HG03060 (cell line): ENCODE measurements around the gene TNNC1.

Source experiments
- ATAC-seq: cut with Tn5 transposase; IDR thresholded peaks from one replicate; pipeline ENCODE4 v1.9.1; 2021; ENCODE audit warnings: low read depth, moderate number of reproducible peaks; ENCODE audit not compliant: unreplicated experiment

The TNNC1 gene

DNA sequence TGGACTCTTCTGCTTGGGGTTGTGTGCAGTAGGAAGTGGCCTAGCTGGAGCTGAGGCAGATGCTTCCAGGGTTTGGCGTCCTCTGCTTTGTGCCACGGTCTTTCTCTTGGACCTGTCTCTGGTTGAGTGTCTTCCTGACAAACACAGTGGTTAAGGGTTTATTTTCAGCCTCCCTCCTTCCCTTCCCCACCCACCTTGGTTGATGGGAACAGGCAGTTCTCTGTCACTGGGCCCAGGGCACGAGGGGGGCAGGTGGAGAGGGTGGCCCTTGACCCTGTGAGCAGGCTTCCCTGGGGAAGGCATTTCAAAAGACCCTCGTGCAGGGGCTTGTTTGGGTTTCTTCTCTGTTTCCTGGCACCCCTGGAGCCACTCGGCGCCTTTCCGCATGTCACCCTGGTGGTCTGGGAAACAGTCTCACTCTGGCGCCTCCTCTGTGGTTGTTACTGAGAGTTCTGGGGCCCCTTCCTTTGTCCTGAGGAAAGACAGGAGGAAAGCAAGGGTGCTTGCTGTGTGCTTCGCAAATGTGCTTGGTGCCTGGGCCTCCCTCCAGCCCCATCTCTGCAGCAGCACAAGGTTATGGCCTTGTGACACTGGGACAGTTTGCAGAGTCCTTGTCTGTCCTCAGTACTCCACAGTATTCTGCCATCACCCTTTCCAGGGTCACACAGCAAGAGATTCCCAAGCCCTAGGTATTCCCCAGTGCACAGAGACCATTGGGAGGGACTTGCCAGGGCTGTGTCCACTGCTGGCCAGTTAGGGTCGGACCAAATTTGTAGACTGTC, 31.0 kb upstream of the TNNC1 start:
- no peak for ATAC-seq

- no peak for ATAC-seq
Observed at GRCh38 chr3:52483577-52484381, 29.9 kb upstream of the TNNC1 start.

- ATAC-seq = no peak
Observed at GRCh38 chr3:52483081-52483480, 29.2 kb upstream of the TNNC1 start.

DNA sequence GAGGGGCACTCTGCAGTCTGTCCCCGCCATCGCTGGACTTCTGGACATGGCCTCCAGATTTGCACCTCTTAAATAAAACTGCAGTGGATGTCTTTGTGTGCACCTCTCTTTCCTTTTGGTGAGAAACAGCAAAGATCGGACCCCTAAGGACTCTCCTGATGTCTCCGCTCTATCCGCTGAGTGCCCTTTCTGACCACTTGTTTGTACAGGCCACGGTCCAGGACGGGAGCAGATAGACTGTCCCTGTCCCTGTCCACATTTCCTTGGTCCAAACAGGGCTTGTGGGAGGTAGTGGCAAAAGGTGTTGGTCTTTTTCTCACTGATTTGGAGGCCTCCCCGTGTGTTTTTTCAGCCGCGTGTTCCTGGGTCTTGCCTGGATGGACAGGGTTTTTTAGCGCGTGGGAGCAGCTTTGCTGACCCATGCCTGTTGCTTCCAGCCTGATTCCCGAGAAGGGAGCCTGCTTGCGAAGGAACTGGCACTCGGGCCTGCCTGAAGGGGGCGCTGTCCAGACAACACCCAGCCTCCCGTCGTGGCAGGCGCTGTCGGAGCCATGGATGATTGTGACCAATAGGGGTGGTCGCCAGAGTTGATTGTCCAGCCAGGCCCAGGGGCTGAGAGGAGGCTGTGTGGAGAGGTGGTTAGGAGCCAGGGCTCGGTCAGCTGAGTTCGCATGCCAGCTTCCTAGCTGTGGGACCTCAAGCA, 28.1 kb upstream of the TNNC1 start:
- no peak for ATAC-seq

- no peak for ATAC-seq
Observed at GRCh38 chr3:52480768-52481715, 27.2 kb upstream of the TNNC1 start.

DNA sequence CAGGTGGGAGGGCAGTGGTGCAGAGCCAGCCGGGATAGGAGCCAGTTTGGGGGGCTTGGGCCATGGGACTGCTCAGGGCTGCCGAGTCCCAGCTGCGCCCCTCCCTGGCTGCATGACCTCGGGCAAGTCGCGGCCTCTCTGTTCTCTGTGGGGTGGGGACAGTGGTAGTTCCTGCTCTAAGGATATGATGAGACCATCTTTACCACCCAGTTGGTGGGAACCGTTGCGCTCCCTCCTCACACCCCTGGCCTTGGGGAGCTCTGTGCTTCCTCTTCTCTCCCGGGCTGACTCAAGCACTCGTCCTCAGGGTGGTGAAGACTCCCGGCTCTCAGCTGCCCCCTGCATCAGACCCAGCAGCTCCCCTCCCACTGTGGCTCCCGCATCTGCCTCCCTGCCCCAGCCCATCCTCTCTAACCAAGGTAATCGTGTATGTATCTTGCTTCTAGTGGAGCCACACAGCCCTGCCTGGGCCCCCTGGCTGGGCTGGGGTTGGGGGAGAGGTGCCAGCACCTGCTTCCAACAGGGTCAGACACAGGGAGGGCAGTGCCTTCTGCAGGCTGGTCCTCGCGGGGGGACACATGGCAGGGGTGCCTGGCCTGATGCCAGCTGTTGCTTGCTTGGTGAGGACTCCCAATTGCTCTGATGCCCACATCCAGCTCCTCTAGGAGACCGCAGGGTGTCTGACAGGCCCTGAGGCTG, 26.2 kb upstream of the TNNC1 start:
- ATAC-seq = no peak

- no peak for ATAC-seq
Observed at GRCh38 chr3:52479037-52479876, 25.4 kb upstream of the TNNC1 start.

GRCh38 chr3:52477796-52478095, 23.9 kb upstream of the TNNC1 start:
- no peak for ATAC-seq

DNA sequence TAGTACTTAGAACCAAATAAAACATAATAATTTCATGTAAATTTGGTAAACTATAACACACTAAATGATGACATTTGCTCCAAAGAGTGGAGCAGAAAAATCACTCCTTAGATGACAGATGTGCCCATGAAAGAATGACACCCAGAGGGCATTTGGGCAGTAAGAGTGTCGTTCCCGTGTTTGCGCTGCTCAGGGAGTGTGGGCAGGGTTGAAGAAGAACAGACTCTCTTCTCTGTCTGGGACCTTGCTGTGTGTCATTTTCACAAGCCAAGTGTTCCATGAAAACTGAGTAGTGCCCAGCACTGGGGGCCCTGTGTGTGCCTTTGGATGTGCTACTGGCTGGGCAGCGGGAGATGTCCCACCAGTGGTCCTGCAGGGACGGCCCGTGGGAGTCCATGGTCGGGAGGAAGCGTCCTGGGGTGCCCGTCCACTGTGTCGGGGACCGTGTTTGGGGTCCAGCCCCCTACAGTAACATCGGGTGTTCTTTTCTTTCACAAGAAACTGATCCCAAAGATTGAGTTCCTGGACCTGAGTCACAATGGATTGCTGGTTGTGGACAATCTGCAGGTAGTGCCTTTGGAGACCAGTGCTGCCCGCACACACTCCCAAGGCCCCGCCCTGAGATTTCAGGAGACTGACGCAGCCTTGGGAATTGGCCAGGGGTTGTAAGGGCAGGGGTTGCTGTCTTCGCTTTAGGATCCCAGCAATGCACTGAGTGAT, 23.4 kb upstream of the TNNC1 start:
- ATAC-seq = no peak

GRCh38 chr3:52473026-52473425, 19.2 kb upstream of the TNNC1 start:
- ATAC-seq = no peak

DNA sequence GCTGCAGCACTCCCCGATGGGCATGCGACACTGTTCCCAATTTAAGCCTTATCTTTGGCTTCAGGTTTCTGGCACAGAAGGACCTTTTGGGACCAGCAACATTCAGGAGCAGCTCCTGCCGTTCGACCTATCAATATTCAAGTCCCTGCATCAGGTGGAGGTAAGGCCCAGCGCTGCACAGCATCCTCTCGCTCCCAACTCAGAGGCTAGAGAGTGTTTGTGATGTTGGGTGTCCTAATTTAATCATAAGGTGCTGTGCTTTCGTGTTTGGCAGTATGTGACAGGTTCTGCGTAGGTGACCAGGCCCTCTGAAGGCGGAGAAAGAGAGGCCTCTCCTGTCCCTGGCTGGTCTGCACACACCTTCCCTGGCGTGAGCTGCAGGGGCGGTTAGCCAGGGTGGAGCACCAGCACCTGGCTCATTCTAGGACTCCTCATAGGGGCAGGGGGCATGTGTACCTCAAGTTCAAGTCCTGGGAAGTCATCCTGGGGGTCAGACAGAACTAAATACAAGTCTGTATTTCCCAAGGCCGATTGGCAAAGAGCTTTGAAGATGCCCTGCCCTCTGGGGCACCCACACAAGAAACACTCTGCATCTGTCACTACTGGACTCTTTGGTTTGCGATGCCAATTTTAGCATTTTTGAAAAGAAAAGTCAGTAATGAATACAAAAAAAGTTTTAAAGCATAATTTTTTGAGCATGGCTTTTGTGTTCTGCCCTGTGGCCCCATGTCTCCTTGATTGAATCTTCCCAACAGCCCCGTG, 18.6 kb upstream of the TNNC1 start:
- ATAC-seq = no peak

DNA sequence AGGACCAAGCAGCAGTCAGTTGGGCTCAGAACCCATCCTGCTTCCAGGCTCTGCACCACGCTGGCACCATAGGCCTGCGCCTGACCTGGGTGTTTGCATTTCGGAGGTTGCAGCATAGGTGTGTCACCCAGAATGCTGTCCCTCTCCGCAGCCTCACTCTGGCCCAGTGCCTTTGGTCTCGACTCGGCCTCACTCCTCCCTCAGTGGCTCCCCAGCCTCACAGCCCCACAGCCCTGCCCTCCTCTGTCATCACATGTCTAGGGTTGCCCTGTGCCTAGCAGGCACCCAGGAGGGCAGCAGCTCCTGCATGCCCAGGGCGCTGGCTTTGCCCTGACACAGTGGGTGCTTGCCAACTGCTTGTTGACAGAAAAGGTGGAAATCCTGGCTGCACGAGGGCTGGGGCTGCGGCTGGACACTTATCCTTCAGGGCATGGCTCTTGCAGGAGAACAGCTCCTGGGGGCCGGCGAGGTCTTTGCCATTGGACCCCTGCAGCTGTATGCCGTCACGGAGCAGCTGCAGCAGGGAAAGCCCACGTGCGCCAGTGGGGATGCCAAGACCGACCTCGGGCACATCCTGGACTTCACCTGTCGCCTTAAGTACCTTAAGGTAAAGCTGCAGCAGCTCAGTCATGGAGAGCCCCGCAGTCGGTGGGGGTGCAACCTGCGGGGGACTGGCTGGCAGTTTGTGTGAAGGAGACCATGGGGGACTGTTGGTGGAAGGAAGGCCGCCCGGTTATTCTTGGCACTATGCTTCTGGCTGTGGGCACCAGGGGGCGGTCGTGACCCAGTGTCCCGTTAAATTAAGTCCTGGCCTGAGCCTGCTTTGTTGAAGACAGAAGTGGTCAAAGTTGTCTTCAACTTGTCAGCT, 17.8 kb upstream of the TNNC1 start:
- ATAC-seq = no peak

- no peak for ATAC-seq
Observed at GRCh38 chr3:52470920-52471319, 17.1 kb upstream of the TNNC1 start.

DNA sequence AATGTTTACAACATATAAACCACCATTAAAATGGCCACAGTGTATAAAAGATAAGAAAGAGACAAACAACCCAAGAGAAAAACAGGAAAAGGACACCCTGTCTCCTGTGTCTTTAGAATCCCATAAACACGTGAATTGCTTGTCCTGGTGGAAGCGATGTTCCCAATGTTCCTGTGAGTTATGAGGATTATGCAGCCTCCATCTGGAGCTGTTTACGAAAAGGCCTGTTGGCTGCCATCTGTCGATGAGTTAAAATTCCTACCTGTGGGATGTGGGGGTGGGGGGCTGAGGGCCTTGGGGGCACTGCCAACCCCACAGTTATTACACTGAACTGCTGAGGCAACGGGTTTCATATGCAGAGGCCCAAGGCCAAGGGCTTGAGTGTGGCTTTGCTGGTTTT, 15.2 kb upstream of the TNNC1 start:
- ATAC-seq = no peak

GRCh38 chr3:52468336-52468735, 14.5 kb upstream of the TNNC1 start:
- ATAC-seq = no peak

DNA sequence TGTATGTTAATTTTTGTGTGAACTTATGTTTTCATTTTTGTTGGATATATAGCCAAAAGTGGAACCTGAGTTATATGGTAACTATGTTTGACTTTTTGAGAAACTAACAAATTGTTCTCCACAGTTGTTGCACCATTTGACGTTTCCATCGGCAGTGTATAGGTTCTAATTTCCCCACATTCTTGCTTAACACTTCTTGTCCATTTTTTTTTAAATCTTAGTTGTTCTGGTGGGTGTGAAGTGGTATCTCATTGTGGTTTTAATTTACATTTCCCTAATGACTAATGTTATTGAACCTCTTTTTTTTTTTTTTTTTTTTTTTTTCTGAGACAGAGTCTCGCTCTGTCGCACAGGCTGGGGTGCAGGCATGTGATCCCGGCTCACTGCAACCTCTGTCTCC, 9.6 kb upstream of the TNNC1 start:
- ATAC-seq = no peak

DNA sequence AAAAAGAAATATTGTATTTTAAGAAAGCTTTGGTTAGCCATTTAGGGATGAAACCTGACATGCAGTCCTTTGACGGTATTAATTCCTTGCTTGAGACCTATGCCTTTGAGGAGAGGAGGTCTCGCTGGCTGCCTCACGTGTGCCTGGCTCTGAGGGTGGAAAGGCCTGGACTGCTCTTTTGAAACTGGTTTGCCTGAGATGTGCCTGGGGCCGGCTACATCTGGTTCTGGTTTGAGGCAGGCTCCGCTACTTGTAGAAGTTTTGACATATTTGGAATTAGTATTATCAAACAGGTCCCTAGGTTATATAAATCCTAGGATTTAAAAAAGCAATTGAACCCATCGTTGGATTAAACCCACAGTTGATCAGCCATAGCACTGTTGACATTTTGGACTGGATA, 8.0 kb upstream of the TNNC1 start:
- ATAC-seq = no peak
